ENCODE measurements around the gene DMRTC2.

DNA sequence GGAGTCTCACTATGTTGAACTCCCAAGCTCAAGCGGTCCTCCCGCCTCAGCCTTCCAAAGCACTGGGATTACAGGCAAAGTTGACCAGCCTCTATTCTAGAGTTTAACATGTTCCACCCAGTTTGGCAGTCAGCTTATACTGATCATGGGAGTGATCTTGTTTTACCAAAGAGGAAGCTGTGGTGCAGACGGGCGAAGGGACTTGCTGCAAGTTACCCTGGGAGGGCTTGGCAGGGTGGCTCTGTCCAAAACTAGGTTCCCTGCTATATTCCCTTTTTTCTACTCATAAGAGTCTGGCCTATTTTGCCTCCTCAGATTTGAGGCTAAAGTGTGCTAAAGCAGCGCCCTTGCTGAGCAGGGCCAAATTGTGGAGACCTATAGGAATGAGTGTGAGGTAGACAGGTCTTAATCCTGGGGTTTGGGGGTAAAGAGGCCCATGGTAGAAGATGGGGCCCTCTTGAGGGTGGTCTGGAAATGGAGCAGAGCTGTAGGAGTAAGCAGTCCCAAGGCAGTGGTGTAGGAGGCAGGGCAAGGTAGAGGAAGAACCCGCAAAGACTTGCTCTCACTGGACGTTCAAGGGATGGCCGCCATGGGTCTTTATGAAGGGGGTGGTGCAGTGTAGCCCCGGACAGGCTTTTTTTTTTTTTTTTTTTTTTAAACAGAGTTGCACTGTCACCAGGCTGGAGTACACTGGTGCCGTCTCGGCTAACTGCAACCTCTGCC lies 18.5 kb downstream of the DMRTC2 start:
- TF ChIP-seq, protein P1, sequence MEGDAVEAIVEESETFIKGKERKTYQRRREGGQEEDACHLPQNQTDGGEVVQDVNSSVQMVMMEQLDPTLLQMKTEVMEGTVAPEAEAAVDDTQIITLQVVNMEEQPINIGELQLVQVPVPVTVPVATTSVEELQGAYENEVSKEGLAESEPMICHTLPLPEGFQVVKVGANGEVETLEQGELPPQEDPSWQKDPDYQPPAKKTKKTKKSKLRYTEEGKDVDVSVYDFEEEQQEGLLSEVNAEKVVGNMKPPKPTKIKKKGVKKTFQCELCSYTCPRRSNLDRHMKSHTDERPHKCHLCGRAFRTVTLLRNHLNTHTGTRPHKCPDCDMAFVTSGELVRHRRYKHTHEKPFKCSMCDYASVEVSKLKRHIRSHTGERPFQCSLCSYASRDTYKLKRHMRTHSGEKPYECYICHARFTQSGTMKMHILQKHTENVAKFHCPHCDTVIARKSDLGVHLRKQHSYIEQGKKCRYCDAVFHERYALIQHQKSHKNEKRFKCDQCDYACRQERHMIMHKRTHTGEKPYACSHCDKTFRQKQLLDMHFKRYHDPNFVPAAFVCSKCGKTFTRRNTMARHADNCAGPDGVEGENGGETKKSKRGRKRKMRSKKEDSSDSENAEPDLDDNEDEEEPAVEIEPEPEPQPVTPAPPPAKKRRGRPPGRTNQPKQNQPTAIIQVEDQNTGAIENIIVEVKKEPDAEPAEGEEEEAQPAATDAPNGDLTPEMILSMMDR (IDR thresholded peaks at IDR 0.05): no peak
- no peak for TF ChIP-seq EZH2 (IDR thresholded peaks at IDR 0.05; ENCODE audit: borderline replicate concordance, insufficient read depth, low read depth, low read length, poor library complexity, severe bottlenecking)
